A673 (cell line): Measurements from ENCODE around the gene CMTM7. TPM values are rescaled to one million over a fixed set of nuclear protein-coding genes. Genes with fewer than 3 reads are reported as not detected.

Experiments used
- BruUV-seq: library from RNA; stranded (reverse); fragments of 400-500 nt; replicated peaks from 2 replicates; lab custom pipeline; 2021; lab: Mats Ljungman, UMichigan
- CTCF ChIA-PET: fragments of 300-600 bp; sonication (Branson Sonifier 250); formaldehyde crosslinking; loops from one replicate; lab custom pipeline; 2022; ENCODE audit warnings: antibody characterized with exemption; lab: Charles Lee
- POLR2A ChIA-PET: fragments of 300-600 bp; sonication (Branson Sonifier 250); formaldehyde crosslinking; loops from one replicate; lab custom pipeline; 2022; ENCODE audit warnings: antibody characterized with exemption; ENCODE audit not compliant: low non-redundant PET; lab: Charles Lee
- DNase-seq: peaks from one replicate; pipeline ENCODE4 v3.0.0-alpha.2; 2015; ENCODE audit warnings: low spot score
- H3K27ac ChIP-seq: fragments of 200-600 bp; sonication (generic); 2 replicates; pipeline ENCODE4 v1.5.1; 2016; ENCODE audit warnings: mixed run types, low read depth, mild to moderate bottlenecking, mixed read lengths, antibody characterized with exemption, low read length; ENCODE audit not compliant: poor library complexity, severe bottlenecking
- H3K27me3 ChIP-seq: fragments of 200-600 bp; sonication (generic); replicated peaks from 2 replicates; pipeline ENCODE4 v1.6.1; 2017; ENCODE audit warnings: mixed run types, low read depth, mild to moderate bottlenecking, mixed read lengths, antibody characterized with exemption, low read length; ENCODE audit not compliant: insufficient read depth, poor library complexity
- H3K36me3 ChIP-seq: fragments of 200-600 bp; sonication (generic); 2 replicates; pipeline ENCODE4 v1.6.1; 2016; ENCODE audit warnings: mixed run types, mild to moderate bottlenecking, mixed read lengths, antibody characterized with exemption, low read length; ENCODE audit not compliant: insufficient read depth, poor library complexity, severe bottlenecking
- H3K4me1 ChIP-seq: fragments of 200-600 bp; sonication (generic); 2 replicates; pipeline ENCODE4 v1.6.1; 2017; ENCODE audit warnings: mixed run types, mild to moderate bottlenecking, mixed read lengths, antibody characterized with exemption, low read length; ENCODE audit not compliant: insufficient read depth, poor library complexity, severe bottlenecking
- H3K4me3 ChIP-seq: fragments of 200-600 bp; sonication (generic); 2 replicates; pipeline ENCODE4 v1.5.1; 2016; ENCODE audit warnings: low read depth, mixed run types, mild to moderate bottlenecking, mixed read lengths, low read length; ENCODE audit not compliant: poor library complexity, severe bottlenecking
- H3K9me3 ChIP-seq: fragments of 200-600 bp; sonication (generic); 2 replicates; pipeline ENCODE4 v1.6.1; 2016; ENCODE audit warnings: mixed run types, low read depth, mild to moderate bottlenecking, mixed read lengths, antibody characterized with exemption, low read length; ENCODE audit not compliant: poor library complexity, severe bottlenecking
- CTCF ChIP-seq: fragments of 300-800, 200-600 bp; sonication (generic); conservative IDR thresholded peaks from 2 replicates; pipeline ENCODE4 v1.5.1; 2017; ENCODE audit warnings: low read depth, mild to moderate bottlenecking, antibody characterized with exemption, low read length, moderate library complexity, mixed read lengths
- EZH2 ChIP-seq: fragments of 200-600 bp; sonication (generic); IDR thresholded peaks from 2 replicates; pipeline ENCODE4 v1.6.1; 2017; ENCODE audit warnings: borderline replicate concordance, low read depth, mild to moderate bottlenecking, mixed read lengths, antibody characterized with exemption, low read length; ENCODE audit not compliant: poor library complexity, severe bottlenecking
- intact Hi-C: fragments of 100-400 bp; cut with micrococcal nuclease; formaldehyde crosslinking; loops from one replicate; pipeline ENCODE4 v1.10.0; 2022; ENCODE audit not compliant: unreplicated experiment
- total RNA-seq: library from RNA; stranded (reverse); gene quantifications from 2 replicates; pipeline ENCODE4 v1.2.3, GENCODE V29; 2021

CMTM7 gene
- total RNA-seq, 1 experiment from 2014 or later: not detected

GRCh38 chr3:32435911-32436815, 44.5 kb downstream of the CMTM7 start:
- intact Hi-C loops: no loop called here
- POLR2A ChIA-PET: no interaction called here

GRCh38 chr3:32436816-32437189, 45.1 kb downstream of the CMTM7 start:
- no peaks in the 10 kb centered on the region for H3K4me1 ChIP-seq
- no peaks in the 10 kb centered on the region for H3K27me3 ChIP-seq
- ChIA-PET CTCF (no interaction called here), POLR2A (no interaction called here)
- BruUV-seq: no TSS peak
- TF ChIP-seq CTCF (no peak), EZH2 (no peak)
- intact Hi-C loops: no loop called here
- H3K27ac ChIP-seq: no peak overlapping the region
- H3K9me3 ChIP-seq: no peaks in the 10 kb centered on the region
- DNase-seq: no peak
- no peaks in the 10 kb centered on the region for H3K36me3 ChIP-seq
- H3K4me3 ChIP-seq: no peak overlapping the region

More at GRCh38 chr3:32435911-32436815, 44.5 kb downstream of the CMTM7 start:
- no peaks in the 10 kb centered on the region for H3K27me3 ChIP-seq
- no peak overlapping the region for H3K27ac ChIP-seq
- H3K4me3 ChIP-seq: no peak overlapping the region
- H3K4me1 ChIP-seq: no peaks in the 10 kb centered on the region
- no TSS peak for BruUV-seq
- H3K9me3 ChIP-seq: no peaks in the 10 kb centered on the region
- H3K36me3 ChIP-seq: no peaks in the 10 kb centered on the region
- no peak for DNase-seq
- no peak for TF ChIP-seq EZH2
- TF ChIP-seq CTCF: no peak
- CTCF ChIA-PET: no interaction called here

- no TSS peak for BruUV-seq
- no peaks in the 10 kb centered on the region for H3K4me1 ChIP-seq
- H3K27ac ChIP-seq: no peak overlapping the region
- H3K4me3 ChIP-seq: no peak overlapping the region
- no peaks in the 10 kb centered on the region for H3K36me3 ChIP-seq
- H3K27me3 ChIP-seq: no peaks in the 10 kb centered on the region
- ChIA-PET POLR2A (no interaction called here), CTCF (no interaction called here)
- DNase-seq: no peak
- no peaks in the 10 kb centered on the region for H3K9me3 ChIP-seq
- intact Hi-C loops: no loop called here
- TF ChIP-seq EZH2: no peak
- no peak for TF ChIP-seq CTCF
These were observed 46.2 kb downstream of the CMTM7 start for GRCh38 chr3:32437896-32438295.
